Skeletal muscle tissue (tissue), 4 donors: ENCODE measurements around the gene CGNL1. TPM values are rescaled to one million over a fixed set of nuclear protein-coding genes. Genes with fewer than 3 reads are reported as not detected.

Experiments used
- H3K27ac ChIP-seq: one replicate; pipeline ENCODE4 v1.7.0; 2013; ENCODE audit warnings: mild to moderate bottlenecking, low read depth, low read length, inconsistent platforms
- H3K27me3 ChIP-seq, 3 donors: one replicate each; pipeline ENCODE4 v1.7.0; 2013; ENCODE audit warnings: low read length in 3 of 3; ENCODE audit not compliant: control insufficient read depth in 3 of 3, insufficient read depth in 3 of 3
- H3K36me3 ChIP-seq, 3 donors: one replicate each; pipeline ENCODE4 v1.7.0; 2013; ENCODE audit warnings: low read length in 3 of 3; ENCODE audit not compliant: control insufficient read depth in 3 of 3, insufficient read depth in 3 of 3
- H3K4me1 ChIP-seq, 3 donors: one replicate each; pipeline ENCODE4 v1.7.0; 2013; ENCODE audit warnings: low read length in 3 of 3, mild to moderate bottlenecking in 3 of 3; ENCODE audit not compliant: control insufficient read depth in 3 of 3, insufficient read depth in 3 of 3
- H3K4me3 ChIP-seq, 3 donors: one replicate each; pipeline ENCODE4 v1.7.0; 2013; ENCODE audit warnings: low read length in 3 of 3
- H3K9ac ChIP-seq, 3 donors: one replicate each; pipeline ENCODE4 v1.7.0; 2013; ENCODE audit warnings: low read length in 3 of 3, mild to moderate bottlenecking in 3 of 3, moderate library complexity in 2 of 3, low read depth in 1 of 3
- H3K9me3 ChIP-seq, 3 donors: one replicate each; pipeline ENCODE4 v1.7.0; 2013; ENCODE audit warnings: low read length in 3 of 3; ENCODE audit not compliant: control insufficient read depth in 3 of 3
- total RNA-seq: library from RNA; depleted of rRNA; stranded (reverse); fragments of >200 nt; gene quantifications from one replicate; pipeline ENCODE4 v1.2.3, GENCODE V29; 2014
- donor health status: Osteomylitis.

CGNL1 gene
- total RNA-seq, 1 donor from 2014 or later, result 11.5 TPM

GRCh38 chr15:57542505-57542817 lies 166.2 kb downstream of the CGNL1 start:
- Histone ChIP-seq H3K4me1 (no peaks in the 10 kb centered on the region), H3K36me3 (no peaks in the 10 kb centered on the region), H3K9ac (no peak overlapping the region), H3K27me3 (no peaks in the 10 kb centered on the region), H3K9me3 (no peaks in the 10 kb centered on the region), H3K27ac (no peak overlapping the region), H3K4me3 (no peak overlapping the region)

GRCh38 chr15:57544848-57545480 lies 168.7 kb downstream of the CGNL1 start:
- H3K36me3 ChIP-seq, result no peaks in the 10 kb centered on the region
- peaks cover 5 to 12% (median 11%) of the 10 kb centered on the region in 3 donors for H3K4me1 ChIP-seq
- no peak overlapping the region for H3K9ac ChIP-seq
- no peak overlapping the region for H3K27ac ChIP-seq
- H3K9me3 ChIP-seq, result no peaks in the 10 kb centered on the region
- no peaks in the 10 kb centered on the region for H3K27me3 ChIP-seq
- no peak overlapping the region for H3K4me3 ChIP-seq

- Histone ChIP-seq H3K27me3 (no peaks in the 10 kb centered on the region), H3K9me3 (no peaks in the 10 kb centered on the region), H3K36me3 (no peaks in the 10 kb centered on the region), H3K9ac (no peak overlapping the region), H3K4me1 (peaks cover 9 to 16% (median 16%) of the 10 kb centered on the region in 3 donors), H3K4me3 (no peak overlapping the region), H3K27ac (no peak overlapping the region)
Measured at GRCh38 chr15:57545995-57546394, 169.7 kb downstream of the CGNL1 start.

GRCh38 chr15:57547243-57547755 lies 171.0 kb downstream of the CGNL1 start:
- no peaks in the 10 kb centered on the region for H3K27me3 ChIP-seq
- no peaks in the 10 kb centered on the region for H3K9me3 ChIP-seq
- no peak overlapping the region for H3K4me3 ChIP-seq
- H3K27ac ChIP-seq, result no peak overlapping the region
- peaks cover 12 to 21% (median 16%) of the 10 kb centered on the region in 3 donors for H3K4me1 ChIP-seq
- H3K9ac ChIP-seq, result no peak overlapping the region
- no peaks in the 10 kb centered on the region for H3K36me3 ChIP-seq

GRCh38 chr15:57548351-57548750 lies 172.0 kb downstream of the CGNL1 start:
- Histone ChIP-seq H3K4me1 (peaks cover 13 to 31% (median 16%) of the 10 kb centered on the region in 3 donors), H3K9ac (no peak overlapping the region), H3K9me3 (no peaks in the 10 kb centered on the region), H3K27ac (no peak overlapping the region), H3K4me3 (no peak overlapping the region), H3K36me3 (no peaks in the 10 kb centered on the region), H3K27me3 (no peaks in the 10 kb centered on the region)

GRCh38 chr15:57548835-57549234 lies 172.5 kb downstream of the CGNL1 start:
- Histone ChIP-seq H3K9ac (no peak overlapping the region), H3K9me3 (no peaks in the 10 kb centered on the region), H3K4me3 (no peak overlapping the region), H3K36me3 (no peaks in the 10 kb centered on the region), H3K4me1 (peaks cover 14 to 35% (median 16%) of the 10 kb centered on the region in 3 donors), H3K27ac (no peak overlapping the region), H3K27me3 (no peaks in the 10 kb centered on the region)

GRCh38 chr15:57549935-57550334 lies 173.6 kb downstream of the CGNL1 start:
- Histone ChIP-seq H3K9ac (peak overlapping the region in 2 of 3 donors; percentile 8 to 27), H3K4me3 (peak overlapping the region in 1 of 3 donors; percentile 24), H3K27ac (peak overlapping the region; percentile 77), H3K9me3 (no peaks in the 10 kb centered on the region), H3K27me3 (no peaks in the 10 kb centered on the region), H3K36me3 (no peaks in the 10 kb centered on the region), H3K4me1 (peaks cover 14 to 43% (median 25%) of the 10 kb centered on the region in 3 donors)

- Histone ChIP-seq H3K9me3 (no peaks in the 10 kb centered on the region), H3K36me3 (no peaks in the 10 kb centered on the region), H3K27me3 (no peaks in the 10 kb centered on the region), H3K9ac (no peak overlapping the region), H3K27ac (peak overlapping the region; percentile 77), H3K4me1 (peaks cover 19 to 49% (median 30%) of the 10 kb centered on the region in 3 donors), H3K4me3 (peak overlapping the region in 1 of 3 donors; percentile 22)
Measured at GRCh38 chr15:57550640-57551039, 174.3 kb downstream of the CGNL1 start.

GRCh38 chr15:57551715-57552677 lies 175.7 kb downstream of the CGNL1 start:
- H3K27me3 ChIP-seq, result no peaks in the 10 kb centered on the region
- H3K27ac ChIP-seq, result peak overlapping the region; percentile 77
- no peak overlapping the region for H3K4me3 ChIP-seq
- H3K9ac ChIP-seq, result no peak overlapping the region
- no peaks in the 10 kb centered on the region for H3K36me3 ChIP-seq
- no peaks in the 10 kb centered on the region for H3K9me3 ChIP-seq
- H3K4me1 ChIP-seq, result peaks cover 19 to 49% (median 30%) of the 10 kb centered on the region in 3 donors
